ENCODE results near the gene TRABD2B.

Gene TRABD2B

GRCh38 chr1:47794081-47794480, 203.1 kb downstream of the TRABD2B start:
- no peak for DNase-seq (ENCODE audit: low spot score)

DNA sequence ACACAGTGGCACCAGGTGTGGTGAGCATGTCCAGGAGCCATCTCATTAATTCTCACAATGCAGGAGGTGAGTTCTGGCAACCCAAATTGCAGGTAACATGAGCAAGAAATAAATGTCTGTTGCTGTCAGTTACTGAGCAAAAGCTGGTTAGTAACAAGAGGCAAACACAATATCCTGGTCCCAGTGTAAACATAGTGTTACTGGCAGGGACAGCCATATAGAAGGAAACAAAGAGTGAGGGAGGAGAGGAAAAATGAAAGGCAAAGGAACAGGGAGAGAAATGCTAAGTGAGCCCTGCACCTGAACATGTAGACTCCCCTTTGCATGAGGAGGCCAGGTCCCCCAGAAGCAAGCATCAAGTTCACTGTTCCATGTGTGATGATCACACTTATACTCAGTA, 203.6 kb downstream of the TRABD2B start:
- no peak for DNase-seq (ENCODE audit: low spot score)

GRCh38 chr1:47792779-47793178, 204.4 kb downstream of the TRABD2B start:
- no peak for DNase-seq (ENCODE audit: low spot score)

DNA sequence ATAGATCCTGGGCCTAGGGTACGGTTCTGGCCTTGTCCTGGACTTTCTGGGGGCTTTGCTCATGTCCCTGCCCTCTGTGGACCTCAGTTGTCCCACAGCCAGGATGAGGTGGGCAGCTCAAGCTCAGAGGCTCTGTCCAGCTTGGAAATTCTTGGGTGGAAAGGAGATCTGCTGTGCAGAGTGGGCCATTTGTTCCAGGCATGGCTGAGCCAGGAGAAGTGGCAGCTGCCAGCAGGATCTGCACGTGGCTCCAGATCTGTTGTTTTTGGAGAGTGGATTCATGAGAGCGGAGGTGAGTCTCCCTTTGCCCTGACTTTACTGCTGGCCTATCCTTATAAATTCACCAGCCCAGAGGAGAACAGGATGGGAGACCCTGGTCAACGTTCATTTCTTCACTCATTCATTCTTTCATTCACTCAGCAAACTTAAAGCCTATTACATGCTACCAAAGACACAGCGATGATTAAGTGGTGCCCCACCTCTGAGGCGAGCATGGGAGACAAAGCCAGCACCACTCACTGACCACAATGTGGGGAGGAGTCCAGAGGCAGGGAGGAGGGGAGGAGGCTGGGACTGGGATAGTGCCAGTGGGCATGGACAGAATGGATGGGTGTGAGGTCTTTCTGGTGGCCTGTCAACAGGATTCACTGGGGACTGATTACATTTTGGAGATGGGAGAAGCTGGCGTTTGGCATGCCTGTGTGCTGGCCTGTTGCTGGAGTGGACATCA, 205.1 kb downstream of the TRABD2B start:
- DNase-seq (ENCODE audit: low spot score) = no peak

- DNase-seq (ENCODE audit: low spot score) = no peak
Observed at GRCh38 chr1:47788761-47789160, 208.4 kb downstream of the TRABD2B start.

- no peak for DNase-seq (ENCODE audit: low spot score)
Observed at GRCh38 chr1:47787560-47787959, 209.6 kb downstream of the TRABD2B start.

- no peak for DNase-seq (ENCODE audit: low spot score)
Observed at GRCh38 chr1:47786316-47786715, 210.9 kb downstream of the TRABD2B start.

- no peak for DNase-seq (ENCODE audit: low spot score)
Observed at GRCh38 chr1:47785561-47786271, 211.5 kb downstream of the TRABD2B start.

DNA sequence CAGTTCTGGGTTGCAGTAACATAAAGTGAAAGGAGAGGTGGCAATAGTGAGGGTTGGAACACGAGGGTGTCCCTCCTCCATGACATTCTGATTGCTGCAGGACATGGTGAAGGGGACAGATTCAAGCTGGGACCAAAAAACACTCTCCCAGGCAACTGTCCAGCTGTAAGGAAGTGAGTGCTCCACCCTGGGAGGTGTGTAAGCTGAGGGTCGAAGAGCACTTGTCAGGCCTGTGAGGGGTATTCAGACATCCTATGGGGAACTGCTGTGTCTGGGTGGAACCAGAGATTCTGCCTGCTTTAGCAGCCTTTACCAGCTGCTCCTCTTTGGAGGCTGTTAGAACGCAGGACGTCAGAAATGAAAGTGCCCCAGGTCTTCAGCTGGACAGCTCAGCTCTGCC, 212.1 kb downstream of the TRABD2B start:
- DNase-seq (ENCODE audit: low spot score) = no peak

DNA sequence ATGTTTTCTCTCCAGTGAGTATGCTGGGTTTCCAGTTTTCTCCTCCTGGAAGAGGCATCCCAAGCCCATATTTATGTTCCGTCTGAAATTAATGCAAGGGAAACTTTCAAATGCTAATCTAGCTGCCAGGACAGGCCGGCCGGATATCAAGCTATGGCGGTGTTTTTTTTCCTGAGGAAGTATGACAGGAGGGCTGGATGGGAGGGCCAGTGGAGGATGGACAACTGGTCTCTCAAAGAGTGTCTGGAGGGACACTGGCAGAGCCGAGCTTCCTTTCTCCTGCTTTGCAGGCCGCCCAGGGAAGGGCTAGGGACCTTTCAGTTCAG, 212.7 kb downstream of the TRABD2B start:
- DNase-seq (ENCODE audit: low spot score) = no peak

GRCh38 chr1:47783638-47784496, 213.3 kb downstream of the TRABD2B start:
- DNase-seq (ENCODE audit: low spot score) = no peak

GRCh38 chr1:47782414-47783166, 214.6 kb downstream of the TRABD2B start:
- no peak for DNase-seq (ENCODE audit: low spot score)

GRCh38 chr1:47781171-47781959, 215.8 kb downstream of the TRABD2B start:
- no peak for DNase-seq (ENCODE audit: low spot score)

DNA sequence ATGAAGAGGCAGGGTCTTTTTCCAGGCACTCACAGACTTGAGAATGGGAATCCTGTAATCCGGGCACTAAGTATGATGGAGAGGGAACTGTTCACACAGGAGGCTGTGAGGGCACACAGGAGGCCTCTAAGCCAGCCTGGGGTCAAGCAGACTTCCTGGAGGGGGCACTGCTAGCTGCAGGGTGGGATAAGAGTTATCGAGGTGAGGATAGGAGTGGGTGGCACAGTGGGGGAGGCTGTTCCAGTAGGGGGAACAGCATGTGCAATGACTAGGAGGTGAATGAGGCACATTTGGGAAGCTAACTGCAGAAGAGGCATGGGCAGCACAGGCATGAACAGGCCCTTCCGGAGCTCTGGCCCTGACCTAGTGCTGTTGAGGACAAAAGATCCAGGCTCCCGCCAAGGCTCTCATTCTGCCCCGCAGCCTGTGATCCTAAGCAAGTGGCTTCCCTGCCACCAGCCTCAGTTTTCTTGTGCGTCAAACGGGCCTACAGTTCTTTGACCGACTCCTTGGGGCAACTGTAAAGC, 216.7 kb downstream of the TRABD2B start:
- no peak for DNase-seq (ENCODE audit: low spot score)

DNA sequence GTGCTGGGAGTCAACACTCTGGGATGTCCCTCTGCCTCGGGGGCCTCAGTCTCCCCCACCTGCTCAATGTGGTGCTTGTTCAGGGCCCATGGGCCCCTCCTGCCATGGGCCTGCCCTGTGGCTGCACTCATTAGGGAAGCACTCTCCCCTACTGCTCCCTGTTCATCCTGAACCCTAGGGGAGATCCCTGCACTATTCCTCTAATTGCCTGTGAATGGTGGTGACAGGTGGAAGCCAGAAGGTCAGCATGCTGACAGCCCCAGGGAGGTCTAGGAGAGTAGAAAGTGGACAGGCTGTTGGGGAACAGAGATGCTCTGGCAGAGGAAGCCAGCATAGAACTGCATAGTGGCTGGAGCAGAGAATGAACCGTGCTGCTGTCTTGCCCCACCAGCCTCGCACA, 217.6 kb downstream of the TRABD2B start:
- no peak for DNase-seq (ENCODE audit: low spot score)

- no peak for DNase-seq (ENCODE audit: low spot score)
Observed at GRCh38 chr1:47778280-47778679, 218.9 kb downstream of the TRABD2B start.

DNA sequence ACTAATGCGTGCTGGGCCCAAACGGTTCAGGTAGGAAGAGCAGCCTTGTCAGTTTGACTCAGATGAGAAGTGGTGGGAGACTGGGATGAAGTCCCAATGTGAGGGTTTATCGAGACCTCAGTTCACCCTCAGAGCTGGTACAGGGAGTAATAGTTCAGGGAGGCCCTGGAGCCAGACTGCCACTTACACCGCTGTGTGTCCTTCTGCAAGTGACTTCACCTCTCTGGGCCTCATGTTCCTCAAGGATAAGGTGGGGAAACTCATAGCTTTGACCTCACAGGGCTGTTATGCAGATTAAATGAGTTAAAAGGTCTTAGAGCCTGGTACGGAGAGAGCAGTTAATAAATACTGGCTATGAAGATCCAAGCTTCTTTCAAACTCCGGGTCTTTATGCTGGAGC, 219.9 kb downstream of the TRABD2B start:
- no peak for DNase-seq (ENCODE audit: low spot score)

DNA sequence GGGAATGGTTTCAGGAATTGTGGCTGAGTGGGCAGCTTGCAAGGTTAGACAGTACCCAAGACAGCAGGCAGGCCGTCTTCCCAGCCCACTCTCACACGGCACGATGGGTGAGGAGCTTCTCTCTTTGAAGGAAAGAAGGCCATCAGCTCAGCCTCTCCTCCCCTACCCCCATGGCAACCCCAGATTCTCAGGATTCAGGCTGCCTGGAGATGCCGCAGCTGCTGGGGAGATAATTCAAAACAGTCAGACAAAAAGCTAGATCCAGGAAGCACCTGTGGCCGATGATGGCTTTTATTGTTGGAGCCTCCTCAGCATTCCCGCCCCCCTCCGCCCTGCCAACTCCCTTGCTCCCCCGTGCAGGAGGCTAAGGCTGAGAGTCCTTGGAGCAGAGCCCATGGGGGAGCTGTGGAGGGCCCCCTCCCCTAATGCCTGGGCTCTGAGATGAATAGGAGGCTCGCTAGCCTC, 220.5 kb downstream of the TRABD2B start:
- DNase-seq (ENCODE audit: low spot score) = no peak

- DNase-seq (ENCODE audit: low spot score) = no peak
Observed at GRCh38 chr1:47774986-47775834, 222.0 kb downstream of the TRABD2B start.
